Nephron progenitor cell (in vitro differentiated cells): ENCODE results near the gene USH2A.

Experiments
- DNase-seq: peaks from one replicate; pipeline ENCODE4 v3.0.0; 2021
- H3K27ac Mint-ChIP-seq: 2 replicates; pipeline ENCODE4 v1.8.0; 2021; ENCODE audit warnings: mild to moderate bottlenecking, moderate library complexity, mixed read lengths
- H3K27me3 Mint-ChIP-seq: 2 replicates; pipeline ENCODE4 v1.8.0; 2021; ENCODE audit warnings: mild to moderate bottlenecking, low read depth, mixed read lengths; ENCODE audit not compliant: poor library complexity
- H3K36me3 Mint-ChIP-seq: 2 replicates; pipeline ENCODE4 v1.8.0; 2021; ENCODE audit warnings: low read depth, mixed read lengths
- H3K4me1 Mint-ChIP-seq: 2 replicates; pipeline ENCODE4 v1.8.0; 2021; ENCODE audit warnings: mixed read lengths
- H3K4me3 Mint-ChIP-seq: 2 replicates; pipeline ENCODE4 v1.8.0; 2021; ENCODE audit warnings: mild to moderate bottlenecking, moderate library complexity, mixed read lengths
- H3K9me3 Mint-ChIP-seq: 2 replicates; pipeline ENCODE4 v1.8.0; 2021; ENCODE audit warnings: mild to moderate bottlenecking, moderate library complexity, mixed read lengths
- TF ChIP-seq, protein P1 (sequence below): fragments of 200-600 bp; sonication (generic); IDR thresholded peaks from 2 replicates; pipeline ENCODE4 v1.5.0; 2021; ENCODE audit warnings: antibody characterized with exemption

The USH2A gene

DNA sequence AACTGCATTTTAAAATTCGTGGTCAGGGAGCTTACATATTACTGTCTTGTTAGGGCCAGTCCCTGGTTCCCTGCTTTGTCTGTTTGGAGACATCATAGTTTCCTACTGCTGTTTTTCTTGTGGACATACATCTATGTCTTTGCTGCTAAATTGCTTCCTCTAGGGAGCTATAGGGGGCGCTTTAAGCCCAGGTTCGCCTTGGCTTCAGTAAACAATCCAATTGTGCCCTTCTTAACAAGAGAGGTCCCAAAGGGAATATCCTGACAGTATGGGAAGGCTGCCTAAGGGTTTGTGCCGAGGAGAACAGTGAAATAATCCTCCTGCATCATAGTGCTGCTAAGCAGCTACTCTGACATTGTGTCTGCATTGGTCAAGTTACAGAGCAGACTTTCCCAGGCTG, 112.5 kb downstream of the USH2A start:
- Mint-ChIP-seq H3K4me1 (no peaks in the 10 kb centered on the region), H3K9me3 (peaks cover 14% of the 10 kb centered on the region), H3K36me3 (no peaks in the 10 kb centered on the region), H3K27ac (no peak overlapping the region), H3K27me3 (peaks cover 5% of the 10 kb centered on the region), H3K4me3 (no peak overlapping the region)
- DNase-seq = peak; percentile 35
- TF ChIP-seq, protein P1, sequence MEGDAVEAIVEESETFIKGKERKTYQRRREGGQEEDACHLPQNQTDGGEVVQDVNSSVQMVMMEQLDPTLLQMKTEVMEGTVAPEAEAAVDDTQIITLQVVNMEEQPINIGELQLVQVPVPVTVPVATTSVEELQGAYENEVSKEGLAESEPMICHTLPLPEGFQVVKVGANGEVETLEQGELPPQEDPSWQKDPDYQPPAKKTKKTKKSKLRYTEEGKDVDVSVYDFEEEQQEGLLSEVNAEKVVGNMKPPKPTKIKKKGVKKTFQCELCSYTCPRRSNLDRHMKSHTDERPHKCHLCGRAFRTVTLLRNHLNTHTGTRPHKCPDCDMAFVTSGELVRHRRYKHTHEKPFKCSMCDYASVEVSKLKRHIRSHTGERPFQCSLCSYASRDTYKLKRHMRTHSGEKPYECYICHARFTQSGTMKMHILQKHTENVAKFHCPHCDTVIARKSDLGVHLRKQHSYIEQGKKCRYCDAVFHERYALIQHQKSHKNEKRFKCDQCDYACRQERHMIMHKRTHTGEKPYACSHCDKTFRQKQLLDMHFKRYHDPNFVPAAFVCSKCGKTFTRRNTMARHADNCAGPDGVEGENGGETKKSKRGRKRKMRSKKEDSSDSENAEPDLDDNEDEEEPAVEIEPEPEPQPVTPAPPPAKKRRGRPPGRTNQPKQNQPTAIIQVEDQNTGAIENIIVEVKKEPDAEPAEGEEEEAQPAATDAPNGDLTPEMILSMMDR = peak; percentile 64

DNA sequence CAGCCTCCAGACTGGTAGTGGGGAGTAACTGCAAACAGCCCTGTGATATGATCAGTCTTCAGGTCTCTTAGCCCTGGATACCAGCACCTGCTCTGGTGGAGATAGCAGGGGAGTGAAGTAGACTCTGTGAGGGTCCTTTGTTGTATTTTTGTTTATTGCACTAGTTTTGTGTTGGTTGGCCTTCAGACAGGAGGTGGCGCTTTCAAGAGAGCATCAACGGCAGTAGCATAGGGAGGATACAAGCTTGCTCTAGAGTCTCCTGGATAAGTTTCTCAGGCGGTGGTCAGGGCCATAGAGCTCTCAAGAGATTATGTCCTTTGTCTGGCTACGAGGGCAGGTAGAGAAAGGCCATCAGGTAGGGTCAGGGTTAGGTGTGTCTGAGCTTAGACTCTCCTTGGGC, 116.4 kb downstream of the USH2A start:
- DNase-seq = no peak
- H3K4me3 Mint-ChIP-seq = no peak overlapping the region
- H3K27me3 Mint-ChIP-seq = peaks cover 5% of the 10 kb centered on the region
- H3K27ac Mint-ChIP-seq = no peak overlapping the region
- TF ChIP-seq, protein P1 = no peak
- H3K4me1 Mint-ChIP-seq = no peaks in the 10 kb centered on the region
- H3K36me3 Mint-ChIP-seq = no peaks in the 10 kb centered on the region
- peaks cover 15% of the 10 kb centered on the region for H3K9me3 Mint-ChIP-seq

DNA sequence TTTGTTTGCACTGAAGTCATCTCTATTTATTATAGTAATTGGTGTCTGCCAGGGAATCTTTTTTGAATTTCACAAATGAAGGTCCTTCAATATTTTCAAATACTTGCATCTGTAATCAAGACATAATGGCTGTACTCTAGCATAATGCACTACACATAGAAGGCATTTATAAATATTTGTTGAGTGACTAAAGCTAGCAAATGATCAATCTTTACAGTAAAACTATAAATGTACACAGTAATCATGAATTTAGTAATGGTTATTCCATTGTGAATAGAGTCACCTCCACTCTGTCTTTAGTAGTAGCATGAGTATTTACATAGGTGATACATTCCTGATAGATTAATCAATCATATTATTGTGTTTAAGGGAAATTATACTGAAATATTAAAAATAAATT, 119.6 kb downstream of the USH2A start:
- H3K4me3 Mint-ChIP-seq = no peak overlapping the region
- TF ChIP-seq, protein P1 = no peak
- peaks cover 15% of the 10 kb centered on the region for H3K9me3 Mint-ChIP-seq
- no peaks in the 10 kb centered on the region for H3K27me3 Mint-ChIP-seq
- no peaks in the 10 kb centered on the region for H3K4me1 Mint-ChIP-seq
- no peak for DNase-seq
- no peaks in the 10 kb centered on the region for H3K36me3 Mint-ChIP-seq
- no peak overlapping the region for H3K27ac Mint-ChIP-seq

DNA sequence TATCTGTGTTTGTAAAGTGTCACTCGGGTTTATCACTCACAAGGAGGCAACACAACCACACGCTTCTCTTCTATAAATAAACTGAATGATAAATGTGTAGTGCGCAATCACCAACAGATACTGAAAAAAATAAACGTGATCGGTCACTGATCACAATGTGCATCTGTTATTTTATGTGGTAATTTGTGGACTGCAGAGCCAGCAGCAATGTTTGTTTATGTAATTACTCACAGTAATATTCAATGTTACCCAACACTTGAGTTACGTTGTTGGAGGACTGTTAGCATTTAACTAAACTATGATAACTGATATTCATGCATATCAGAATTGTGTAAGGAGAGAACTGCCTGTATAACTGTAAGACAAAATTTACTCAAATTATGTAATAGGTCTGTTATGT, 129.6 kb downstream of the USH2A start:
- Mint-ChIP-seq H3K27ac (no peak overlapping the region), H3K4me3 (no peak overlapping the region), H3K27me3 (no peaks in the 10 kb centered on the region), H3K36me3 (no peaks in the 10 kb centered on the region), H3K4me1 (no peaks in the 10 kb centered on the region), H3K9me3 (no peaks in the 10 kb centered on the region)
- DNase-seq = no peak
- TF ChIP-seq, protein P1 = no peak

DNA sequence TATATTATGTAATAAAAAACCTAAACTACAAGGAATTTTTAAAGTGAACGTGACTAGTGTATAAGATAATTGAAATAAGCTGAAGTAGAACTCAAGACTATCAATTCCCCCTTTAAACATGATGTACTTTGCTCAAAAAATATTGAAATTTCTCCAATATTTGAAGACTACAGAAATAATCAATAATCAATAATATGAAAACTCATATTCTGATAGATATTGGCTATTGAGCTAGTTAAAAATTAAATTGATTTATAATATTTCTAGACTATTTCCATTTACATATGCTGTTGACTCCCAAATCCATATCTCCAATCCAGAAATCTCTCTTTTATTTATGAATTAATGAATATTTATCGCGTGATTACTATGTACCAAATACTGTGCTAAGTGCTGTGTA, 133.2 kb downstream of the USH2A start:
- DNase-seq = no peak
- Mint-ChIP-seq H3K27ac (no peak overlapping the region), H3K9me3 (peaks cover 13% of the 10 kb centered on the region), H3K36me3 (no peaks in the 10 kb centered on the region), H3K27me3 (no peaks in the 10 kb centered on the region), H3K4me1 (no peaks in the 10 kb centered on the region), H3K4me3 (no peak overlapping the region)
- TF ChIP-seq, protein P1 = no peak

DNA sequence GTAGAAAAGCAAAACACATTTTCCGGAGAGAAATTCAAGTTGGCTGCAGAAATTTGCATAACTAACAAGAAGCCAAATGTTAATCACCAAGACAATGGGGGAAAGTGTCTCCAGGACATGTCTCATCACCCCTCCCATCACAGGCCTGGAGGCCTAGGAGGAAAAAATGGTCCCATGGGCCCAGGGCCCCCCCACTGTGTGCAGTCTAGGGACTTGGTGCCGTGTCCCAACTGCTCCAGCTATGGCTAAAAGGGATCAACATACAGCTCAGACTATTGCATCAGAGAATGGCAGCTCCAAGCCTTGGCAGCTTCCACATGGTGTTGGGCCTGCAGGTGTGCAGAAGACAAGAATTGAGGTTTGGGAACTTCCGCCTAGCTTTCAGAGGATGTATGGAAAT, 138.2 kb downstream of the USH2A start:
- DNase-seq = no peak
- Mint-ChIP-seq H3K4me1 (no peaks in the 10 kb centered on the region), H3K9me3 (peaks cover 30% of the 10 kb centered on the region), H3K27ac (no peak overlapping the region), H3K36me3 (peaks cover 6% of the 10 kb centered on the region), H3K27me3 (no peaks in the 10 kb centered on the region), H3K4me3 (no peak overlapping the region)
- TF ChIP-seq, protein P1 = no peak
